ENCODE measurements around the gene ZNF383.
"Not testable (repeated sequence)": the region's sequence is repeated elsewhere in the genome, so short reads cannot be mapped to it uniquely, and the experiment has no call there.

- TF ChIP-seq TAF1 (conservative IDR thresholded peaks at IDR 0.05); CTCF (IDR thresholded peaks at IDR 0.05; ENCODE audit: low read depth, low read length, missing input control); ZBTB33 (IDR thresholded peaks at IDR 0.05); REST (IDR thresholded peaks at IDR 0.05); MAX (IDR thresholded peaks at IDR 0.05); JUND (IDR thresholded peaks at IDR 0.05); YY1 (IDR thresholded peaks at IDR 0.05): not testable (repeated sequence)
These were observed 66.0 kb downstream of the ZNF383 start for GRCh38 chr19:37284020-37284419.
